ENCODE data around the gene KAT5. TPM values are rescaled to one million over a fixed set of nuclear protein-coding genes. Genes with fewer than 3 reads are reported as not detected.
"Not testable (repeated sequence)": the region's sequence is repeated elsewhere in the genome, so short reads cannot be mapped to it uniquely, and the experiment has no call there.

KAT5 gene

DNA sequence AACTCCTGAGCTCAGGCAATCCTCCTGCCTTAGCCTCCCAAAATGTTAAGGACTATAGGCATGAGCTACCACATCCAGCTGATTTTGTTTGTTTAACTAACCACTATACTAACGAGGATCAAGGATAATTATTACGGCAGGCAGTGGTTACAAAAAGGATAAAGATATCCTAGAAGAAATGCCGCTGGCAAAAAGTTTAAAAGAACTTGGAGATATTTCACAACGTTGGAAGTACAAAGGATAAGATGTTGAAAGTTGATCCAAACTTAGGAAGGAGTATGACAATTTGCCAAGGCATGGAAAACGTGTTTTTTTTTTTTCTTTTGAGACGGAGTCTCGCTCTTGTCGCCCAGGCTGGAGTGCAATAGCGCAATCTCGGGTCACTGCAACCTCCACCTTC is 55.4 kb downstream of the KAT5 start:
- Histone ChIP-seq H3K23ac (ENCODE audit: low read length) (no peak overlapping the region), H2BK5ac (ENCODE audit: low read length) (no peak overlapping the region), H3K4ac (ENCODE audit: low read depth, low read length) (no peak overlapping the region), H3K79me1 (ENCODE audit: low read length) (no peaks in the 10 kb centered on the region), H3K56ac (ENCODE audit: low read length) (no peak overlapping the region), H2BK15ac (replicated peaks; ENCODE audit: low read depth) (no peak overlapping the region), H3K79me2 (ENCODE audit: control insufficient read depth, insufficient read depth, low read length) (no peaks in the 10 kb centered on the region), H3K27me3 (ENCODE audit: insufficient read depth, low read length, poor library complexity) (no peaks in the 10 kb centered on the region), H3K36me3 (ENCODE audit: control insufficient read depth, insufficient read depth, low read length) (no peaks in the 10 kb centered on the region), H4K5ac (ENCODE audit: low read length) (no peak overlapping the region), H3K4me1 (ENCODE audit: control insufficient read depth, low read depth, low read length) (no peaks in the 10 kb centered on the region), H2AK5ac (ENCODE audit: low read length) (no peak overlapping the region), H3K9ac (ENCODE audit: low read length) (no peak overlapping the region), H2BK120ac (ENCODE audit: low read depth, low read length) (no peak overlapping the region), H3K27ac (ENCODE audit: low read depth, low read length) (no peak overlapping the region), H3K4me2 (ENCODE audit: low read length) (no peak overlapping the region), H3K18ac (ENCODE audit: low read length) (no peak overlapping the region), H4K8ac (ENCODE audit: low read depth, low read length) (no peak overlapping the region), H3K4me3 (ENCODE audit: low read length) (no peak overlapping the region)
- no CpG with 5 or more reads among the region's 10 CpGs for WGBS (ENCODE audit: extremely low coverage, insufficient coverage, low lambda C conversion rate)
- no peak for DNase-seq

DNA sequence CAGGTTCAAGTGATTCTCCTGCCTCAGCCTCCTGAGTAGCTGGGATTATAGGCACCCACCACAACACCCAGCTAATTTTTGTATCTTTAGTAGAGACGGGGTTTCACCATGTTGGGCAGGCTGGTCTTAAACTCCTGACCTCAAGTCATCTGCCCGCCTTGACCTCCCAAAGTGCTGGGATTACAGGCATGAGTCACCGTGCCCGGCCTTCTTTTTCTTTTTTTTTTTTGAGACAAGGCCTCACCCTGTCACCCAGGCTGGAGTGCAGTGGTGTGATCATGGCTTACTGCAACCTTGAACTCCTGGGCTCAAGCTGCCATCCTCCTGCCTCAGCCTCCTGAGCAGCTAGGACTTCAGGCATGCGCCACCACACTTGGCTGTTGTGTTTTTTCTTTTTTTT is 55.8 kb downstream of the KAT5 start:
- H3K27ac ChIP-seq (ENCODE audit: low read depth, low read length); H3K4me3 ChIP-seq (ENCODE audit: low read length); H3K23ac ChIP-seq (ENCODE audit: low read length); H3K4ac ChIP-seq (ENCODE audit: low read depth, low read length); H3K56ac ChIP-seq (ENCODE audit: low read length); H2AK5ac ChIP-seq (ENCODE audit: low read length); DNase-seq; H4K5ac ChIP-seq (ENCODE audit: low read length); H3K36me3 ChIP-seq (ENCODE audit: control insufficient read depth, insufficient read depth, low read length); H2BK120ac ChIP-seq (ENCODE audit: low read depth, low read length); H3K79me2 ChIP-seq (ENCODE audit: control insufficient read depth, insufficient read depth, low read length); H3K4me1 ChIP-seq (ENCODE audit: control insufficient read depth, low read depth, low read length); H3K9ac ChIP-seq (ENCODE audit: low read length); H2BK15ac ChIP-seq (replicated peaks; ENCODE audit: low read depth); H2BK5ac ChIP-seq (ENCODE audit: low read length); H3K4me2 ChIP-seq (ENCODE audit: low read length); H3K27me3 ChIP-seq (ENCODE audit: insufficient read depth, low read length, poor library complexity); H3K18ac ChIP-seq (ENCODE audit: low read length); H4K8ac ChIP-seq (ENCODE audit: low read depth, low read length); H3K79me1 ChIP-seq (ENCODE audit: low read length): not testable (repeated sequence)
- no CpG with 5 or more reads among the region's 5 CpGs for WGBS (ENCODE audit: extremely low coverage, insufficient coverage, low lambda C conversion rate)

Small RNAs within 50 kb of the gene (small RNA-seq; reads per million reads assigned to genes)
- gene RN7SL309P (ENCODE audit: insufficient read depth): not detected

Measured in mesendoderm (in vitro differentiated cells).